SK-MEL-5 (cell line): ENCODE data around the gene SOX8. TPM values are rescaled to one million over a fixed set of nuclear protein-coding genes. Genes with fewer than 3 reads are reported as not detected.
"Not testable (repeated sequence)": the region's sequence is repeated elsewhere in the genome, so short reads cannot be mapped to it uniquely, and the experiment has no call there.

Experiments
- DNase-seq: peaks from one replicate; pipeline ENCODE4 v3.0.0-alpha.2; 2016; ENCODE audit warnings: low read depth, low spot score
- in situ Hi-C: cut with HindIII; loops from 2 replicates; pipeline ENCODE4 v1.10.0; 2016; ENCODE audit warnings: low sequenced_read_pairs, high pct_unique_total_duplicates, low pct_unique_long_range_greater_than_20kb
- total RNA-seq: library from RNA; depleted of rRNA; stranded (reverse); fragments of >200 nt; shearing (Covaris generic); gene quantifications from 2 replicates; pipeline ENCODE4 v1.2.3, GENCODE V29; 2014

SOX8 gene
- total RNA-seq, 1 experiment from 2014 or later = 16.7 TPM

DNA sequence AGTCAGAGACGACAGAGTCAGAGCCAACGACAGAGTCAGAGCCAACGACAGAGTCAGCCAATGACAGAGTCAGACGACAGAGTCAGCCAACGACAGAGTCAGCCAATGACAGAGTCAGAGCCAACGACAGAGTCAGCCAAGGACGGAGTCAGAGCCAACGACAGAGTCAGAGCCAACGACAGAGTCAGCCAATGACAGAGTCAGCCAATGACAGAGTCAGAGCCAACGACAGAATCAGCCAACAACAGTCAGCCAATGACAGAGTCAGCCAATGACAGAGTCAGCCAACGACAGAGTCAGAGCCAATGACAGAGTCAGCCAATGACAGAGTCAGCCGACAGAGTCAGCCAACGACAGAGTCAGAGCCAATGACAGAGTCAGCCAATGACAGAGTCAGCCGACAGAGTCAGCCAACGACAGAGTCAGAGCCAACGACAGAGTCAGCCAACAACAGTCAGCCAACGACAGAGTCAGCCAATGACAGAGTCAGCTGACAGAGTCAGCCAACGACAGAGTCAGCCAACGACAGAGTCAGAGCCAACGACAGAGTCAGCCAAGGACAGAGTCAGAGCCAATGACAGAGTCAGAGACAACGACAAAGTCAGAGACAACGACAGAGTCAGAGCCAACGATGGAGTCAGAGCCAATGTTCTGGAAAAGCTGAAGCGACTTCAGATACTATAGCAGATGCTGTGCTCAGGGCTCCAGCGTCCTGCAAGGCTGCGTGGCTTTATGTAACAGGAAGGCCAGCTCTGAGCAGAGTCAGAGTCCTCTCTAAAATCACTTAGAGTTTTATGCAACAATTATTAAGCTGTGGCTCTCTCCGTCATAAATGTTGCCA is 30.6 kb upstream of the SOX8 start:
- DNase-seq, in situ Hi-C loops: not testable (repeated sequence)

DNA sequence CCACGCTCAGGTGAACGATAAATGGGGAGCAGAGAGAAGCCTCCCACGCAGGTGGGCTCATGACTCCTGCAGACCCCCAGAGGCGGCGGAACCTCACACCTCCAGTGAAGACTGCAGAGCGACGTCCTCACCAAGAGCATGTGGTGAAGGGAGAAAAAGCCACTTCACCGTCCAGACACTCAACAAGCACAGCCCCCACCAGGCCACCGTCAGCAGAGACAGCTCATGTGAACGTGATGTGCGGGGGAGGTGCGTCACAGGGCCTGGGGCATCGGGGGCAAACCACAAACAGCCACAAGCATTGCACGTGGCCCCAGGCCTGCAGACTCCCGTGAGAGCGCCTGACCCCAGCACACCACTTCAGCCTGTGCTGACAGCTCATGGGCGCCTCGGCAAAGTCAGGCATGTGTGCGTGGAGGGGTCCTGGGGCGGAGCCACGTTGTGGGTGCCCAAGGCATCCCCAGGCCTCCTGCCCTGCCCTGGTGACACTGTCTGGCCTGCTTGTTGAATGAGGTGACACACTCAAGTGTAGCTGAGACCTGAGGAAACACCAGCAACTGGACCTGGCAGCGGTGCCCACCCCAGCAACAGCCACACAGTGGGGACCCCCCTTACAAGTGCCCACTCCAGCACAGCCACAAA is 29.8 kb upstream of the SOX8 start:
- DNase-seq = no peak
- in situ Hi-C loops = no loop called here

DNA sequence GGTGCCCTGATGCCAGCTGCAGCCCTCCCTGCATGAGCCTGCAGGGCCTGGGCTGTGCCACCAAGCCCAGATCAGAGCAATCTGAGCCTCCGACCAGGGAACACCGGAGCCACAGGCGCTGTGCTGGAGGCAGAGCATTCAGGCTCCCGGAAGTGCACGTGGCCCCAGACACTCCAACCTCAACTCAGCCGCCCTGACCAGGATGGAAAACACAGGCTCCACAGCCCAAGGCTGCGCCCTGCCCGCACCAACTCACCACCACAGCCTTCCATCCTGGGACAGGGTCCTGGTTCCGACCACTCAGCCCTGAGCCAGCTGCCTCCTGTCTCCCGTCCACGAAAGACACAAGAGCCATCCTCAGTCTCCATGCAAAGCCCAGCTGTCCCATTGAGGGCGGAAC is 29.2 kb upstream of the SOX8 start:
- DNase-seq = no peak
- in situ Hi-C loops = no loop called here

DNA sequence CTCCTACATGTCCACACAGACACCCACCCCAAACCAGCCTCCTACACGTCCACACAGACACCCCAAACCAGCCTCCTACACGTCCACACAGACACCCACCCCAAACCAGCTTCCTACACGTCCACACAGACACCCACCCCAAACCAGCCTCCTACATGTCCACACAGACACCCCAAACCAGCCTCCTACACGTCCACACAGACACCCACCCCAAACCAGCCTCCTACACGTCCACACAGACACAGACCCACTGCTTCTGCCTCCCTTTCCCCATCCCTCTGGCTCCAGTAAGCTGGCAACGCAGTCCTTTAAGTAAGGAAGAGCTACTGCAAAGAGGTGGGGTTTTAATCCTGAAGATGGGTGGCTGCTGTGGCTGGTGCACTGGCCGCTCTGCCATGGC is 27.8 kb upstream of the SOX8 start:
- DNase-seq, in situ Hi-C loops: not testable (repeated sequence)

DNA sequence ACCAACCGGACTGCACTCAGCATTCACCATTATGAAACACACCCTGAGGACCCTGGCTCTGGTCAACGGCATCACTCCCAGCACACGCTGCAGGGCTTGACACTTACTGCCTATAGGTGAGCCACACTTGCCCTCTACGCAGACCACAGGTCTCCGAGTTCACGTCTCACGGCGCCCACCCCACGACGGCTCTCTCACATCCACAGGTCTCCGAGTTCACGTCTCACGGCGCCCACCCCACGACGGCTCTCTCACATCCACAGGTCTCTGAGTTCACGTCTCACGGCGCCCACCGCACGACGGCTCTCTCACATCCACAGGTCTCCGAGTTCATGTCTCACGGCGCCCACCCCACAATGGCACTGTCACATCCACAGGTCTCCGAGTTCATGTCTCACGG is 25.8 kb upstream of the SOX8 start:
- DNase-seq, in situ Hi-C loops: not testable (repeated sequence)

DNA sequence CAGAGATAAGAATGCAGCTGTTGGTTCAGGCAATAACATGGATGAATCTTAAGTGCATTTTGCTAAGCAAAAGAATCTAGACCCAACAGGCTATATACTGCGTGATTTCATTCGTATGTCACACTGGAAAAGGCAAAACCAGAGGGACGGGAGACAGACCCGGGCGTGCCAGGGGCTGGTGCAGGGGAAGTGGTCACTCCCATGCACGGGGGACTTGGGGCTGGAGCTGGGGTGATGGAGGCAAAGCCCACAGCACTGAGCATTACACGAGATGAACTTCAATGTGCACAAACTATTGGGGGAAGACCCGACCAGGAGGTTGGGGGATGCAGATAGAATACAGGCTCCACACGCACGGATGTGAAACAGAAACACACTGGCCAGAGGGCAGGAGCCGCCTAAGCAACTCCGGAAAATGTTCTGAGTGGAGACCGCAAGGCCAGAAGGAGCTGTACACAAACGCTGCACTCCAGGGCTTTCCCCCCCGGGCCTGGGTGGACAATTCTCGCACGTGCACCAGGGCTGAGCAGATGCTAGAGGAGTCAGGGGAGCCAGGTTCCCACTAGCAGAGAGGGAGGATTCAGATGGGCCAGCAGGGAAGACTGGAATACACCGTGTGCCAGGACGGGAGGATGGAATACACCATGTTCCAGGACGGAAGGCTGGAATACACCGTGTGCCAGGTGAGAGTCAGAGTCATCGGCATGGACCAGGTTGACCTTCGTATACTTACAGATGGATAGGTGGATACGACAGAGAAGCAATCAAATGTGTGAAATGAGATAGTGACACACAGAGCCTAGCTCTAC is 22.1 kb upstream of the SOX8 start:
- DNase-seq = no peak
- in situ Hi-C loops = no loop called here

DNA sequence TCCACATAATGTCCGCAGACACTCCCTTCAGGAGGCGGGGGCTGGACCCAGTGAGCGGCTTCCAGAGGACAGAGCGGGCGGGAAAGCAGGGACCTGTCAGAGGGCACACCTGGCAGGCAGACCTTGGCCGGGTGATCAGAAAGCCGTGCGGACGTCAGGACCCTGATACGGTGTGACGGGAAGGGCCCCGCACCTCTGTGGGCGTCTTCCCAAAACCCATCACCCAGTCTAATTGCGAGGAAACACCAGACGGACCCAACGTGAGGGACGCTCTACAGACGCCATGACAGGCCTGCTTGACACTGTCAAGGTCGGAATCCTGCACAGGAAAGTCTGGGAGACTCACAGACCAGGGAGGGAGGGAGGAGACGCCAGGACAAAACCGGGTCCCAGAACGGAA is 19.2 kb upstream of the SOX8 start:
- in situ Hi-C loops = no loop called here
- no peak for DNase-seq

DNA sequence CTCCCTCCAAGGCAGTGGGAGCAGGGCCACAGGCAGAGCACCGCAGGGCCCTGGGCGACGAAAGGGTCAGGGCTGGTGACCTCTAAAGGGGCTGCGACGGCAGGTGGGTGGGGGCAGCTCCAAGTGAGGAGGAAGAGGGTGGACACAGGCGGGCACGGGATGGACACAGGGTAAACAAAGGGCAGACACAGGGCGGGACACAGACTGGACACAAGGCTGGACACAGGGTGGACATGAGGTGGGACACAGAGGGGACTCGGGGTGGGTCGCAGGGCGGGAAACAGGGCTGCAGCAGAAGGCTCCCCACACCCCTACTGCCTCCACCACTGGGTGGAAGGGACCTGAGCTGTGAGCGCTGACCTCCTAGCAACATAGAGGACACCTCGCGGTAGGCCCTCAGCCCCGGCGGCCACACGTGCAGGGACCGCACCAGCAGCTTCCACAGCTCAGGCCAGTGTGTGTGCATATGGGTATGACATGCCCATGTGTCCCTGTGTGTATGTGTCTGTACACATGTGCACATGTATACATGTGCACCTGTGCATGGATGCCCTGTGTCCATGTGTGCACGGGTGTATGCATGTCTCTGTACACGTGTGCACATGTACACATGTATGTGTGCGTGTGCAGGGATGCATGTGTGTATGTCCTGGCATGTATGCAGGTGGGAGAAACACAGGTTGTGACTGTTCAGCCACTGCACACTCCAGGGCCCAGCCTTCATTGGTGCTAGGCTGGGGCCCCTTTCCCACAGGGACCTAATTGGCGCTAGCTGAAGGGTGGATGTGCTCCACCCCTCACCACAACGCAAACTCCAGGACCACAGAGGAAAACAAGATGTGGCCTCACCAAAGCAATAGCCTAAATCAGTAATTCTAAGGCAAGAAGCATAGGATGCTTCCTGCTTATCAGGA is 18.4 kb upstream of the SOX8 start:
- in situ Hi-C loops = no loop called here
- DNase-seq = no peak

DNA sequence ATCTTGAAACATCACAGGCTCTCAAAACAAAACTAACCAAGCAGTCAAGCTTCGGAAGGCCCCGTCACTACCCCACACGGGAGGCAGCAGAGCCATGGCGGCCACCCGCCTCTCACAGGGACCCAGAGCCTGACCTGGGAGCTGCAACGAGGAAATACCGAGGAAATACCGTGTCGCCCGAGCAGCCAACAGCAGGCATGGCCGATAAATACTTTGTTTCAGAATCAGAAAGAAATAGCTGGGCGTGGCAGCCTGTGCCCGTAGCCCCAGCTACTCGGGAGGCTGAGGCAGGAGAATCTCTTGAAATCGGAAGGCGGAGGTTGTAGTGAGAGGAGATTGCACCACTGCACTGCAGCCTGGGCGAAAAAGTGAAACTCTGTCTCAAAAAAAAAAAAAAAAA is 17.7 kb upstream of the SOX8 start:
- in situ Hi-C loops = no loop called here
- no peak for DNase-seq

DNA sequence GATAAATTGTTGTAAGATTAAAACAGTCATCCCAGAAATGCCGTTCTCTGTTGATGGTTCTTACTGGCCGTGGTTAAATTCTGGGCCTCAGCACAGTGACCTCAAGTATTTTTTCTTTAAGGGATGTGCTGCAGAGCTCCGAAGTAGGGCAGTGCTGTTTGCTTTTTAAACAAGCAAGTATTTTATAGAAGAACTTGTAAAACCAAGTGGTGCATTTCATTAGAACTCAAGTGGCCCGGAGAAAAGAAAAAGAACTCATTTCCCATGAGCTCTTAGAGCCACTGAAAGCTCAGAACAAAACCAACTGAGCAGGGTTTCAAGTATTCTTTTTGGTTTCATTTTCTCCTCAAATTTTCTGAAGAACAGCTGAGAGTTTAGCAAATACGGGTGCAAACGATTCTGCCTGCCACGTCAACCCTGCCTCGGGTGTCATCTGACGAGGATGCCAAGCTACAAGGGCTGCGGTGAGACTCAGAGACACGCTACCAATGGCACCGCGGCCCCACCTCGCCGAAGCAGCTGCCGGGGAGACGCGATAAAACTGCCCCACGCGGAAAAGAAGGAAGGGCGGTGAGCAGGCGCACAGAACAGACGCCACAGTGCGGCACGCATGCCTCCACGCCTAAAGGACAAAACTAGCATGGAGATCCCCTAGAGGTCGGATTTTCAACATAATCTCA is 17.1 kb upstream of the SOX8 start:
- in situ Hi-C loops = no loop called here
- no peak for DNase-seq

DNA sequence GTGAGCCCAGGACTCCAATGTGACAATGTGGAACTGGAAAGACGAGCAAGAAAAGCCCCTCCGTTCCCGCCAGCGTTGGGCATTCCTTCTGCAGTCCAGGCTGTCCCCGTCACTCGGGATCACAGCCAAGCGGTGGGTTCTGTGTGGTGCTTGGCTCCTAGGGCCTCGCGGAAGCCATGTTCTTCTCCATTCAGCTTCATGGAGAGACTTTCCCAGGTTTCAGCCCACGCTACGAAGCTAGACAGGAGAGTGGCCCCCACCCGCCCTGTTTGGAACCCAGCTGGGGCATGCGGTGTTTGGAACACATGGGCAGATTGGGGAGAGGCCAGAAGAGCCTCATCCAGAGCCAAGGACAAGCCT is 16.6 kb upstream of the SOX8 start:
- DNase-seq = no peak
- in situ Hi-C loops = no loop called here

DNA sequence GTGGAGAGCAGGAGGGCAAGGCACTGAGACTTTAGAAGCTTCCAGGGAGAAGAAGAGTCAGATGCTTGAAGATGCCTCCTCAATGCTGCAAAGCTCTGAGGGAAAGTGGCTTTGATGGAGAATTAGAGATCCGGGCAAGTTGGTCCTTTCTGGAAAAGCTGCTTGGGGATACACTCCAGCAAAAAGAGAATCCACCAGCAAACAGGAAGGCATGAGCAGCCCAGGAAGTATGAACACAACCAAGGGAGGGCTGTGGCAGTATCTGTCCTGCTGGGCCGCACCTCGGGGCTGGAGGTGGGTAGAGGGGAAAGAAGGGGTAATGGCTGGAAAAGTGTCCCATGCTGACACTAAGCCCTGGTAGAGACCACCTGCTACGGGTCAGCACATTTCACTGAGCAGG is 16.1 kb upstream of the SOX8 start:
- no peak for DNase-seq
- in situ Hi-C loops = no loop called here

DNA sequence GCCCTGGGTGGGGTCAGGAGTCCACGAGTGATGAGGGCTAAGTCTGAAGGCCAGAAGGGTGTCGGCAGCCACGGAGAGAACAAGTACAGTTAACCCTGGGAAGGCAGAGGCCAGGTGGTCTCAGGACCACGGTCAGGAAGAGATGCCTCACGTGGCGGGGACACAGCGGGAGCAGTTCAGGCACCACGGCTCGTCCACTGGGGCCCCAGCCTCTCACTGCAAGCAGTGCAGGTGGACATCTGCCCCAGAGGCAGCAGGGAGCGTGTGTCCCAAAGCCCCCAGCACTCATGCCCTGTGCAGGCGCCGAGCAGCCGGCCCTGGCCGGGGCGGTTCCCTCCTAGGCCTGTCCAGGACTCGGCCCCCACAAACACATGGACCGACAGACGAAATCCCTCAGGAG is 15.5 kb upstream of the SOX8 start:
- in situ Hi-C loops = no loop called here

DNA sequence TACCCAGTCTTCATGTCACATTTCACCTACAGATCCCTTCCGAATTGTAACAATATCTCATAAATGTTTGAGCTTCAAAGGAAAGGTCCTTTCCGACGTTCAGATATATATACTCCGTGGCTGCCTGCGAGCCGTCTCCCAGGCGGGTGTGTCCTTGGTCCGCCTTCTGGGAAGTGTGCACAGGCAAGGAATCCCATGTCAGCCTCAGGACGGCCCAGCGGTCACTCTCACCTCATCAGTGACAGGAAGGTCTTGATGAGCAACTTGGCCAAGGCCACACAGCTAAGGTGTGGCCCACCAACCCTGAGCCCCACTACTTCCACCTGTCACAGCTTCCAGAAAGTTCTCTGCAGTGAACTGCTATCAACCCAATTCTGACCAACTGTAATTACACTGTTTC is 15.1 kb upstream of the SOX8 start:
- no peak for DNase-seq
- in situ Hi-C loops = no loop called here

More for the DNA sequence above, 15.5 kb upstream of the SOX8 start:
- DNase-seq = no peak

DNA sequence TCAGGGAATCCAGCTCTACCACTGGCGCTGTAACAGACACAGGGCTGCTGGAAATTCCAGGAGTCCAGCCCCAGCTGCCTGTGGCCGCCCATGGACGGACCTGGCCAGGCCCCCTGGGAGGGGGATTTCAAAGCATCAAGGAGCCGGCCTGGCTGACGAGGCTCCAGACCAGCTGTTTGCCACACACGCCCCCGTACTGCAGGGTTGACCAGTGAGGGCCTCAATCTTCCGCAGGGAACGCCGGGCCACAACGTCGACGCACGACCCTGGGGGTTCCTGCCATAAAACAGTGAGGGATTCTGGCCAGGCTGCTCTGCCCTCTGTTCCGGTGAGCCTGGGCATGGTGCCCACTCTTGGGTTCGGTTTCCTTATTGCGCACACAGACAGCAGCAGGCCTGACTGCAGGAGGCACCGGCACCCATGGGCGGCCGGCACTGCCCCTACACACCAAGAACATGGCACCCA is 14.5 kb upstream of the SOX8 start:
- no peak for DNase-seq
- in situ Hi-C loops = no loop called here

DNA sequence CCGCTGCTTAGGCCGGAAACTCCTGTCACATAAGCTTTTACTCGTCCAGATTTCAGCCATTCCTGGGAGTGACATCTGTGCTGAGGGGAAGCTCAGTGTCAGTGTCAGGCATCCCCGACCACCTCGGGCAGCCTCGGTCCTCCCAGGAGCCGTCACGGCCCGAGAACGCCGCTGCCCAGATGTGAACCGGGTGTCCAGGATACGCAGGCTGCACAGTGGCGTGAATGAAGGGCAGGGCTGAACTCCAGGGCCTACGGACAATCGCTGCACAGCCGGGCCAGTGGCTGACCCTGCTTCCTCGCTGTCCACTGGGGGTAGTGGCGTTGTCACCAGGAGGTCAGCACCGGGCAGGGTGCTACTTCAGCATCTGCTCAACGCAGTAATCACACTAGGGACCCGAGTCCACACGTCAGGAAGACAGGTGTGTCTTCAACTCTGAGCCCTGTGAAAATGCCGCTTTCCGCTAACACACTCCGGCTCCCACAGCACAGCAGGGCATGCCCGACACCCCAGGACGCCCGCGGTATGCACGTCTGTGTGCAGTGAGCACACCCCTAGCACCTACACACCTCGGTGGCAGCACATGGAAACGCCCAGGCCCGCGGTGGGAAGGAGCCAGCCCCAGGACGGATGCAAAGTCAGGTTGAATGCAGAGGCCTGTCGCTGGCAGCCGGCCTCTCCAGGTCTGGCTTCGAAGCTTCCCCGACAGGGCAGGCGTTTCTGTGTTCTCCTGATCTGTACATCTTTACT is 13.8 kb upstream of the SOX8 start:
- in situ Hi-C loops = no loop called here
- DNase-seq = no peak
